ENCODE data around the gene RNU6-9. TPM values are rescaled to one million over a fixed set of nuclear protein-coding genes. Genes with fewer than 3 reads are reported as not detected.

Gene RNU6-9
- total RNA-seq, 1 donor from 2014 or later = not detected

- Mint-ChIP-seq H3K9me3 (no peaks in the 10 kb centered on the region), H3K27me3 (ENCODE audit: low read depth) (peaks cover 6% of the 10 kb centered on the region), H3K4me3 (peak overlapping the region; percentile 84), H3K36me3 (ENCODE audit: low read depth) (no peaks in the 10 kb centered on the region), H3K27ac (ENCODE audit: unreplicated experiment) (no peak overlapping the region), H3K4me1 (no peaks in the 10 kb centered on the region)
- DNase-seq (ENCODE audit: low read depth, low spot score) = no peak
- TF ChIP-seq, protein P1, sequence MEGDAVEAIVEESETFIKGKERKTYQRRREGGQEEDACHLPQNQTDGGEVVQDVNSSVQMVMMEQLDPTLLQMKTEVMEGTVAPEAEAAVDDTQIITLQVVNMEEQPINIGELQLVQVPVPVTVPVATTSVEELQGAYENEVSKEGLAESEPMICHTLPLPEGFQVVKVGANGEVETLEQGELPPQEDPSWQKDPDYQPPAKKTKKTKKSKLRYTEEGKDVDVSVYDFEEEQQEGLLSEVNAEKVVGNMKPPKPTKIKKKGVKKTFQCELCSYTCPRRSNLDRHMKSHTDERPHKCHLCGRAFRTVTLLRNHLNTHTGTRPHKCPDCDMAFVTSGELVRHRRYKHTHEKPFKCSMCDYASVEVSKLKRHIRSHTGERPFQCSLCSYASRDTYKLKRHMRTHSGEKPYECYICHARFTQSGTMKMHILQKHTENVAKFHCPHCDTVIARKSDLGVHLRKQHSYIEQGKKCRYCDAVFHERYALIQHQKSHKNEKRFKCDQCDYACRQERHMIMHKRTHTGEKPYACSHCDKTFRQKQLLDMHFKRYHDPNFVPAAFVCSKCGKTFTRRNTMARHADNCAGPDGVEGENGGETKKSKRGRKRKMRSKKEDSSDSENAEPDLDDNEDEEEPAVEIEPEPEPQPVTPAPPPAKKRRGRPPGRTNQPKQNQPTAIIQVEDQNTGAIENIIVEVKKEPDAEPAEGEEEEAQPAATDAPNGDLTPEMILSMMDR (conservative IDR thresholded peaks at IDR 0.05) = no peak
Observed at GRCh38 chr19:911197-912033, 18.1 kb downstream of the RNU6-9 start.

- TF ChIP-seq, protein P1 (conservative IDR thresholded peaks at IDR 0.05) = no peak
- no peak for DNase-seq (ENCODE audit: low read depth, low spot score)
- Mint-ChIP-seq H3K27ac (ENCODE audit: unreplicated experiment) (no peak overlapping the region), H3K27me3 (ENCODE audit: low read depth) (peaks cover 10% of the 10 kb centered on the region), H3K4me1 (no peaks in the 10 kb centered on the region), H3K9me3 (no peaks in the 10 kb centered on the region), H3K4me3 (peak overlapping the region; percentile 72), H3K36me3 (ENCODE audit: low read depth) (no peaks in the 10 kb centered on the region)
Observed at GRCh38 chr19:912181-913079, 19.1 kb downstream of the RNU6-9 start.

- H3K9me3 Mint-ChIP-seq = no peaks in the 10 kb centered on the region
- H3K27me3 Mint-ChIP-seq (ENCODE audit: low read depth) = peaks cover 14% of the 10 kb centered on the region
- TF ChIP-seq, protein P1 (conservative IDR thresholded peaks at IDR 0.05) = no peak
- DNase-seq (ENCODE audit: low read depth, low spot score) = peak; percentile 61
- H3K27ac Mint-ChIP-seq (ENCODE audit: unreplicated experiment) = peak within 1 kb of the TSS; percentile 6
- H3K36me3 Mint-ChIP-seq (ENCODE audit: low read depth) = no peaks in the 10 kb centered on the region
- H3K4me1 Mint-ChIP-seq = no peaks in the 10 kb centered on the region
- H3K4me3 Mint-ChIP-seq = peak within 1 kb of the TSS; percentile 85
Observed at GRCh38 chr19:913080-913748, 19.9 kb downstream of the RNU6-9 start, which contains the start of gene R3HDM4. Gene R3HDM4, minus strand, starts transcription at chr19:913219. Its CDS starts 62 bp downstream, at chr19:913157.

- H3K27me3 Mint-ChIP-seq (ENCODE audit: low read depth) = peaks cover 44% of the 10 kb centered on the region
- peak overlapping the region; percentile 61 for H3K4me3 Mint-ChIP-seq
- peaks cover 1% of the 10 kb centered on the region for H3K4me1 Mint-ChIP-seq
- no peaks in the 10 kb centered on the region for H3K9me3 Mint-ChIP-seq
- DNase-seq (ENCODE audit: low read depth, low spot score) = no peak
- no peaks in the 10 kb centered on the region for H3K36me3 Mint-ChIP-seq (ENCODE audit: low read depth)
- TF ChIP-seq, protein P1 (conservative IDR thresholded peaks at IDR 0.05) = no peak
- H3K27ac Mint-ChIP-seq (ENCODE audit: unreplicated experiment) = no peak overlapping the region
Observed at GRCh38 chr19:916645-917322, 23.5 kb downstream of the RNU6-9 start.
